Measurements from ENCODE around the gene JARID2.
A peak's percentile ranks its signal among the peaks of the same experiment; 100 is the strongest.

JARID2 gene

GRCh38 chr6:15508931-15509330, 263.1 kb downstream of the JARID2 start:
- intact Hi-C loops (cut with DNase I; ENCODE audit: low total_unique reads), result loop anchor here (10.0 kb wide), 1 partner anchor 116 kb away; no protein-coding TSS in a partner anchor
- Histone ChIP-seq H3K27ac (no peak overlapping the region), H3K27me3 (no peaks in the 10 kb centered on the region), H3K9me3 (no peaks in the 10 kb centered on the region), H3K4me1 (peaks cover 3 to 19% (median 14%) of the 10 kb centered on the region in 4 donors), H3K4me3 (no peak overlapping the region), H3K36me3 (peaks cover 27 to 59% (median 44%) of the 10 kb centered on the region in 3 donors)
- peak in 1 of 2 donors; percentile 58 for DNase-seq
- TF ChIP-seq CTCF (IDR thresholded peaks at IDR 0.05), result no peak

GRCh38 chr6:15509335-15509933, 263.6 kb downstream of the JARID2 start:
- no peak overlapping the region for H3K4me3 ChIP-seq
- peaks cover 32 to 64% (median 49%) of the 10 kb centered on the region in 3 donors for H3K36me3 ChIP-seq
- DNase-seq, result peak in 1 of 2 donors; percentile 34
- no peaks in the 10 kb centered on the region for H3K27me3 ChIP-seq
- TF ChIP-seq CTCF (IDR thresholded peaks at IDR 0.05), result no peak
- H3K9me3 ChIP-seq, result no peaks in the 10 kb centered on the region
- no peak overlapping the region for H3K27ac ChIP-seq
- peaks cover 3 to 14% (median 9%) of the 10 kb centered on the region in 4 donors for H3K4me1 ChIP-seq
- intact Hi-C loops (cut with DNase I; ENCODE audit: low total_unique reads), result loop anchor here (10.0 kb wide), 1 partner anchor 115 kb away; no protein-coding TSS in a partner anchor

- Histone ChIP-seq H3K27me3 (no peaks in the 10 kb centered on the region), H3K36me3 (peaks cover 32 to 71% (median 50%) of the 10 kb centered on the region in 3 donors), H3K4me3 (no peak overlapping the region), H3K4me1 (peaks cover 3 to 7% (median 5%) of the 10 kb centered on the region in 4 donors), H3K27ac (no peak overlapping the region), H3K9me3 (no peaks in the 10 kb centered on the region)
- intact Hi-C loops (cut with DNase I; ENCODE audit: low total_unique reads), result no loop called here
- no peak for TF ChIP-seq CTCF (IDR thresholded peaks at IDR 0.05)
- DNase-seq, result peak in 1 of 2 donors; percentile 9
Measured at GRCh38 chr6:15510121-15510520, 264.3 kb downstream of the JARID2 start.

GRCh38 chr6:15510536-15511247, 264.8 kb downstream of the JARID2 start:
- H3K9me3 ChIP-seq, result no peaks in the 10 kb centered on the region
- intact Hi-C loops (cut with DNase I; ENCODE audit: low total_unique reads), result no loop called here
- no peak for TF ChIP-seq CTCF (IDR thresholded peaks at IDR 0.05)
- H3K27ac ChIP-seq, result no peak overlapping the region
- peaks cover 0 to 1% (median 0%) of the 10 kb centered on the region in 4 donors for H3K4me1 ChIP-seq
- no peak overlapping the region for H3K4me3 ChIP-seq
- no peak for DNase-seq
- H3K36me3 ChIP-seq, result peaks cover 32 to 73% (median 50%) of the 10 kb centered on the region in 3 donors
- H3K27me3 ChIP-seq, result no peaks in the 10 kb centered on the region

- no peak overlapping the region for H3K4me3 ChIP-seq
- H3K4me1 ChIP-seq, result no peaks in the 10 kb centered on the region
- H3K36me3 ChIP-seq, result peaks cover 32 to 78% (median 54%) of the 10 kb centered on the region in 3 donors
- DNase-seq, result no peak
- TF ChIP-seq CTCF (IDR thresholded peaks at IDR 0.05), result no peak
- intact Hi-C loops (cut with DNase I; ENCODE audit: low total_unique reads), result no loop called here
- no peak overlapping the region for H3K27ac ChIP-seq
- H3K9me3 ChIP-seq, result no peaks in the 10 kb centered on the region
- no peaks in the 10 kb centered on the region for H3K27me3 ChIP-seq
Measured at GRCh38 chr6:15511248-15512125, 265.6 kb downstream of the JARID2 start.

Data from tibial artery (tissue), 4 donors.